K562 (cell line): Measurements from ENCODE around the gene OR4E2. TPM values are rescaled to one million over a fixed set of nuclear protein-coding genes. Genes with fewer than 3 reads are reported as not detected.

ENCODE experiments used
- polyA plus RNA-seq, 8 experiments: library from polyadenylated mRNA; depleted of rRNA in 4 of 8; stranded (reverse) in 5 of 8; unstranded in 3 of 8; fragments of >200 nt; fragmentation: Nextera tagmentation in 2 of 8; fragmentation: Illumina TruSeq in 1 of 8; extraction: Ambion mirVana in 2 of 8; extraction: Trizol in 1 of 8; gene quantifications; 2 replicates each; pipeline versions ENCODE4 v1.2.1 to v1.2.3, GENCODE V29; 2011 to 2014; ENCODE audit warnings: inconsistent platforms in 1 of 8, missing spikeins in 1 of 8
- total RNA-seq, 7 experiments: library from RNA; depleted of rRNA in 6 of 7; stranded (reverse); fragments of >200 nt in 6 of 7; fragmentation: Illumina TruSeq in 2 of 7; extraction: Trizol in 2 of 7; gene quantifications; 2 replicates each; pipeline versions ENCODE4 v1.2.1 to v1.2.3, GENCODE V29; 2011 to 2021; ENCODE audit warnings: low replicate concordance in 1 of 7
- TF ChIP-seq, protein P1 (sequence below), 2 experiments: fragments of 450-650 bp in 1 of 2; sonication (generic) in 1 of 2; formaldehyde crosslinking in 1 of 2; IDR thresholded peaks; 2 replicates each; pipeline versions ENCODE4 v1.7.1 to v1.9.0; 2016 to 2022; ENCODE audit warnings: inconsistent platforms in 1 of 2, mild to moderate bottlenecking in 1 of 2, missing genetic modification reagents in 1 of 2

The OR4E2 gene
- total and polyA plus RNA-seq, 9 of the 15 experiments (the other 6 are each of a cell fraction or from before 2014, with no cell fraction given), result not detected

DNA sequence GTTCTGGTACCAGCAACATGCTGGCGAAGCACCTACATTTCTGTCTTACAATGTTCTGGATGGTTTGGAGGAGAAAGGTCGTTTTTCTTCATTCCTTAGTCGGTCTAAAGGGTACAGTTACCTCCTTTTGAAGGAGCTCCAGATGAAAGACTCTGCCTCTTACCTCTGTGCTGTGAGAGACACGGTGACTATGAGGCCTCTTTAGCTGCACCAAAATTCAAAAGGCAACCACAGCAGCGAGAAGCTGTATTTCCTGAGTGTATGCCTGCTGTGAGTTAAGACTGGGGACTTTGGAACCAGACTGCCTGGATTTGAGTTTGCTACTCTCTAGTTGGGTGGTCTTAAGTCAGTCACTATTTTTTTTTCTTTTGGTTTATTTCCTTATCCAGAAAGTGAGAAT is 10.2 kb upstream of the OR4E2 start (continued):
- TF ChIP-seq, protein P1, sequence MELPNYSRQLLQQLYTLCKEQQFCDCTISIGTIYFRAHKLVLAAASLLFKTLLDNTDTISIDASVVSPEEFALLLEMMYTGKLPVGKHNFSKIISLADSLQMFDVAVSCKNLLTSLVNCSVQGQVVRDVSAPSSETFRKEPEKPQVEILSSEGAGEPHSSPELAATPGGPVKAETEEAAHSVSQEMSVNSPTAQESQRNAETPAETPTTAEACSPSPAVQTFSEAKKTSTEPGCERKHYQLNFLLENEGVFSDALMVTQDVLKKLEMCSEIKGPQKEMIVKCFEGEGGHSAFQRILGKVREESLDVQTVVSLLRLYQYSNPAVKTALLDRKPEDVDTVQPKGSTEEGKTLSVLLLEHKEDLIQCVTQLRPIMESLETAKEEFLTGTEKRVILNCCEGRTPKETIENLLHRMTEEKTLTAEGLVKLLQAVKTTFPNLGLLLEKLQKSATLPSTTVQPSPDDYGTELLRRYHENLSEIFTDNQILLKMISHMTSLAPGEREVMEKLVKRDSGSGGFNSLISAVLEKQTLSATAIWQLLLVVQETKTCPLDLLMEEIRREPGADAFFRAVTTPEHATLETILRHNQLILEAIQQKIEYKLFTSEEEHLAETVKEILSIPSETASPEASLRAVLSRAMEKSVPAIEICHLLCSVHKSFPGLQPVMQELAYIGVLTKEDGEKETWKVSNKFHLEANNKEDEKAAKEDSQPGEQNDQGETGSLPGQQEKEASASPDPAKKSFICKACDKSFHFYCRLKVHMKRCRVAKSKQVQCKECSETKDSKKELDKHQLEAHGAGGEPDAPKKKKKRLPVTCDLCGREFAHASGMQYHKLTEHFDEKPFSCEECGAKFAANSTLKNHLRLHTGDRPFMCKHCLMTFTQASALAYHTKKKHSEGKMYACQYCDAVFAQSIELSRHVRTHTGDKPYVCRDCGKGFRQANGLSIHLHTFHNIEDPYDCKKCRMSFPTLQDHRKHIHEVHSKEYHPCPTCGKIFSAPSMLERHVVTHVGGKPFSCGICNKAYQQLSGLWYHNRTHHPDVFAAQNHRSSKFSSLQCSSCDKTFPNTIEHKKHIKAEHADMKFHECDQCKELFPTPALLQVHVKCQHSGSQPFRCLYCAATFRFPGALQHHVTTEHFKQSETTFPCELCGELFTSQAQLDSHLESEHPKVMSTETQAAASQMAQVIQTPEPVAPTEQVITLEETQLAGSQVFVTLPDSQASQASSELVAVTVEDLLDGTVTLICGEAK (IDR thresholded peaks at IDR 0.05), result no peak
- TF ChIP-seq, protein P1 (CRISPR knock-in tag; IDR thresholded peaks at IDR 0.05), result no peak
- TF ChIP-seq, all 486 proteins: peak for 0
